CD4-positive, alpha-beta T cell treated with Interferon gamma for 1 hour (primary cell): ENCODE measurements around the gene BOD1.
A peak's percentile ranks its signal among the peaks of the same experiment; 100 is the strongest.

Experiments
- DNase-seq: peaks from one replicate; pipeline ENCODE4 v3.0.0-alpha.2; 2020

The BOD1 gene

GRCh38 chr5:173616577-173617118, at the start of gene BOD1:
BOD1 (minus strand) TSS chr5:173616650; CDS start chr5:173616436, 214 bp downstream.
- peak; percentile 96 for DNase-seq

GRCh38 chr5:173665326-173665725, 48.9 kb upstream of the BOD1 start:
- no peak for DNase-seq

GRCh38 chr5:173664154-173664526, 47.7 kb upstream of the BOD1 start:
- DNase-seq = peak; percentile 38

GRCh38 chr5:173663352-173664153, 47.1 kb upstream of the BOD1 start:
- no peak for DNase-seq

- no peak for DNase-seq
Measured at GRCh38 chr5:173662581-173663351, 46.3 kb upstream of the BOD1 start.

GRCh38 chr5:173660481-173661280, 44.2 kb upstream of the BOD1 start:
- no peak for DNase-seq

GRCh38 chr5:173659423-173659822, 43.0 kb upstream of the BOD1 start:
- no peak for DNase-seq

- no peak for DNase-seq
Measured at GRCh38 chr5:173657741-173658356, 41.4 kb upstream of the BOD1 start.

- DNase-seq = no peak
Measured at GRCh38 chr5:173655196-173655797, 38.8 kb upstream of the BOD1 start.

GRCh38 chr5:173653822-173654523, 37.5 kb upstream of the BOD1 start:
- no peak for DNase-seq

GRCh38 chr5:173648308-173648866, 31.9 kb upstream of the BOD1 start:
- no peak for DNase-seq

- DNase-seq = no peak
Measured at GRCh38 chr5:173646692-173647091, 30.2 kb upstream of the BOD1 start.

- no peak for DNase-seq
Measured at GRCh38 chr5:173645890-173646574, 29.6 kb upstream of the BOD1 start.

GRCh38 chr5:173645437-173645807, 29.0 kb upstream of the BOD1 start:
- DNase-seq = no peak

- no peak for DNase-seq
Measured at GRCh38 chr5:173644673-173645436, 28.4 kb upstream of the BOD1 start.

GRCh38 chr5:173643964-173644363, 27.5 kb upstream of the BOD1 start:
- DNase-seq = no peak

GRCh38 chr5:173642895-173643481, 26.5 kb upstream of the BOD1 start:
- no peak for DNase-seq

GRCh38 chr5:173642191-173642816, 25.9 kb upstream of the BOD1 start:
- DNase-seq = no peak
